Adrenal gland (tissue), 5 donors: ENCODE data around the gene SPAG17.

ENCODE experiments used
- POLR2A ChIP-seq, 2 donors: fragments of 450-650 bp; IDR thresholded peaks; one replicate each; pipeline ENCODE4 v1.6.1; 2017; ENCODE audit warnings: antibody characterized with exemption in 2 of 2, mild to moderate bottlenecking in 2 of 2, moderate library complexity in 1 of 2
- TF ChIP-seq, protein P1 (sequence below), 6 experiments: fragments of 450-650 bp in 4 of 6; fragments of 200-600 bp in 2 of 6; sonication (generic) in 1 of 6; IDR thresholded peaks; 1 replicate in 5 of 6; 2 replicates in 1 of 6; pipeline versions ENCODE4 v1.5.1 to v1.8.0; 2016 to 2021; ENCODE audit warnings: antibody characterized with exemption in 6 of 6, mild to moderate bottlenecking in 2 of 6, moderate library complexity in 1 of 6
- donor health status: DM: no; HTN: no; CAD: no.

DNA sequence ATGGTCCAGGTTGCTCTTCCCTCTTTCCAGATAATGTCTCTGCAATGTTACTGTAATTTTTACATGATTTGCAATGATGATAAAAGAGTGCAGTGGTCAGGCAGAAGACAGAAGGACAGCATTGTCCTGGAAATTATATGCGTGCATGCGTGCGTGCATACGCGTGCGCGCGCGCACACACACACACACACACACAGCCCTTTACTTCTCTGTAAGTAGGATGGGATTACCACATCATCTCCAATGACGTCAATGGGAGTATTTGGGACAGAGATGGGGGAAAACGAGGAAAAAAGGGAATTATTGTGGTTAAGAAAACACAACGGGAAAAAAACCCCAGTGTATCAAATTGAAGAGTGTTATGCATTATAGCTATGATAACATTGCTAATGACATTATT lies 99.7 kb downstream of the SPAG17 start:
- no peak for TF ChIP-seq POLR2A (IDR thresholded peaks at IDR 0.05)
- TF ChIP-seq, protein P1, sequence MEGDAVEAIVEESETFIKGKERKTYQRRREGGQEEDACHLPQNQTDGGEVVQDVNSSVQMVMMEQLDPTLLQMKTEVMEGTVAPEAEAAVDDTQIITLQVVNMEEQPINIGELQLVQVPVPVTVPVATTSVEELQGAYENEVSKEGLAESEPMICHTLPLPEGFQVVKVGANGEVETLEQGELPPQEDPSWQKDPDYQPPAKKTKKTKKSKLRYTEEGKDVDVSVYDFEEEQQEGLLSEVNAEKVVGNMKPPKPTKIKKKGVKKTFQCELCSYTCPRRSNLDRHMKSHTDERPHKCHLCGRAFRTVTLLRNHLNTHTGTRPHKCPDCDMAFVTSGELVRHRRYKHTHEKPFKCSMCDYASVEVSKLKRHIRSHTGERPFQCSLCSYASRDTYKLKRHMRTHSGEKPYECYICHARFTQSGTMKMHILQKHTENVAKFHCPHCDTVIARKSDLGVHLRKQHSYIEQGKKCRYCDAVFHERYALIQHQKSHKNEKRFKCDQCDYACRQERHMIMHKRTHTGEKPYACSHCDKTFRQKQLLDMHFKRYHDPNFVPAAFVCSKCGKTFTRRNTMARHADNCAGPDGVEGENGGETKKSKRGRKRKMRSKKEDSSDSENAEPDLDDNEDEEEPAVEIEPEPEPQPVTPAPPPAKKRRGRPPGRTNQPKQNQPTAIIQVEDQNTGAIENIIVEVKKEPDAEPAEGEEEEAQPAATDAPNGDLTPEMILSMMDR (IDR thresholded peaks at IDR 0.05), result no peak
